ENCODE measurements around the gene CMTR2. TPM values are rescaled to one million over a fixed set of nuclear protein-coding genes. Genes with fewer than 3 reads are reported as not detected.

Gene CMTR2
- total and polyA plus RNA-seq, 2 experiments from 2014 or later, result 6.0 to 19.0 TPM

DNA sequence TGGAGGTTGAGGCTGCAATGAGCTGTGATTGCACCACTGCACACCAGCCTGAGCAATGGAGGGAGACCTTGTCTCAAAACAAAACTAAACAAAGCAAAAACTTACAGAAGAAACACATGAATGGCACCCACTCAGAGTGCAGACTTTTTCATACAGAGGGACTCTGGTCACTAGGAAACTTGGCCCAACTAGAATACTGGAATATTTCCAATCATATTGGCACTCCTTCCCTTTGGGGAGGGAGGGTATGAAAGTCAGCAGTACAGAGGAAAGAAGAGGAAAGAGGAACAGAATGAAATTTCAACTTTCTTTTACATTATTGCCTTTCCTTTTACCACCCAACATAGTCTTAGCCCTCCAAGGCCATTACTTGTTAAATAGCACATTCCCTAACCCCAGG is 28.2 kb downstream of the CMTR2 start (continued):
- no peak for TF ChIP-seq CTCF (conservative IDR thresholded peaks at IDR 0.05; ENCODE audit: low read depth in 2 of 2)
- TF ChIP-seq REST (IDR thresholded peaks at IDR 0.05; ENCODE audit: unreplicated experiment), result no peak
- TF ChIP-seq CREB1 (CRISPR knock-in tag; IDR thresholded peaks at IDR 0.05; ENCODE audit: low read depth), result no peak
- TF ChIP-seq ETS1 (IDR thresholded peaks at IDR 0.05), result no peak
- no peak for TF ChIP-seq ZNF331 (CRISPR knock-in tag; IDR thresholded peaks at IDR 0.05; ENCODE audit: low read depth)
- no peak for TF ChIP-seq ZNF114 (CRISPR knock-in tag; IDR thresholded peaks at IDR 0.05)
- TF ChIP-seq NANOG (IDR thresholded peaks at IDR 0.05; ENCODE audit: borderline replicate concordance), result no peak

DNA sequence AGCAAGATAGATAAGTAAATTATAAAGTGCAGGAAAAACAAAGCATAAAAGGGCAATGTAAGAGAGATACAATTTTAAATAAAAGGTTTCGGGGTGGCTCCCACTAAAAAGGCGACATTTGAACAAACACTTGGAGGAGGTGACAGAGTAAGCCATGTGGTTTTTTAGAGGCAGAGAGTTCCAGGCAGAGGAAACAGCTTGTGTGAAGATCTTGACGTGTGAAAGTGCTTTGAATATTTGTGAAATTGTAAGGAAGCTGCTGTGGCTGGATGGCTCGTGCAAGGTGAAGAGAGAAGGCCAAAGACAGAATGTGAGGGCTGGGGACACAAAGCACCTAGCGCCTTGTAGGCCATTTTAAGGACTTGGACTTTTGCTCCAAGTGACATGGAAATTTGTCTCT is 30.1 kb downstream of the CMTR2 start:
- no peak overlapping the region for H3K27ac Mint-ChIP-seq
- H3K4me1 Mint-ChIP-seq, result peaks cover 17% of the 10 kb centered on the region
- DNase-seq (ENCODE audit: low spot score) (no peak), ATAC-seq (no peak)
- Histone ChIP-seq H3K4me3 (no peak overlapping the region), H3K27ac (ENCODE audit: low read depth) (no peak overlapping the region), H3K36me3 (ENCODE audit: insufficient read depth) (no peaks in the 10 kb centered on the region), H3K4me2 (no peak overlapping the region), H3K27me3 (ENCODE audit: insufficient read depth) (no peaks in the 10 kb centered on the region), H2AFZ (no peak overlapping the region), H3K9me2 (ENCODE audit: insufficient read depth) (peaks cover 19% of the 10 kb centered on the region; the same call in 1 of the 2 replicates), H3K79me2 (replicated peaks; ENCODE audit: insufficient read depth) (no peaks in the 10 kb centered on the region), H4K20me1 (replicated peaks; ENCODE audit: insufficient read depth) (no peaks in the 10 kb centered on the region), H3F3A (replicated peaks; ENCODE audit: low read depth) (no peaks in the 10 kb centered on the region), H3K4me1 (ENCODE audit: insufficient read depth) (peaks cover 22% of the 10 kb centered on the region)
- no peaks in the 10 kb centered on the region for H3K27me3 Mint-ChIP-seq (ENCODE audit: insufficient read depth, low read depth, poor library complexity)
- H3K4me3 Mint-ChIP-seq, result no peak overlapping the region
- H3K36me3 Mint-ChIP-seq (ENCODE audit: low read depth), result no peaks in the 10 kb centered on the region
- H3K9me3 Mint-ChIP-seq, result no peaks in the 10 kb centered on the region
- TF ChIP-seq ETS1 (IDR thresholded peaks at IDR 0.05), result no peak
- TF ChIP-seq NANOG (IDR thresholded peaks at IDR 0.05; ENCODE audit: borderline replicate concordance), result no peak
- TF ChIP-seq STAT1 (IDR thresholded peaks at IDR 0.05; ENCODE audit: unreplicated experiment), result no peak
- no peak for TF ChIP-seq EZH2phosphoT487 (IDR thresholded peaks at IDR 0.05; ENCODE audit: unreplicated experiment)
- TF ChIP-seq REST (IDR thresholded peaks at IDR 0.05; ENCODE audit: unreplicated experiment), result no peak
- TF ChIP-seq CTCF (conservative IDR thresholded peaks at IDR 0.05; ENCODE audit: low read depth in 2 of 2), result no peak
- TF ChIP-seq EZH2 (IDR thresholded peaks at IDR 0.05; ENCODE audit: low read depth, unreplicated experiment), result no peak
- no peak for TF ChIP-seq JUNB (IDR thresholded peaks at IDR 0.05; ENCODE audit: unreplicated experiment)
- no peak for TF ChIP-seq ZNF331 (CRISPR knock-in tag; IDR thresholded peaks at IDR 0.05; ENCODE audit: low read depth)
